ENCODE data around the gene C1GALT1.

- TF ChIP-seq CTCF (IDR thresholded peaks at IDR 0.05; ENCODE audit: low read length) (no peak), EZH2 (optimal IDR thresholded peaks at IDR 0.05; ENCODE audit: low read depth, low read length) (no peak)
Observed at GRCh38 chr7:7210475-7211237, 28.3 kb downstream of the C1GALT1 start.
